ENCODE results near the gene MKLN1. TPM values are rescaled to one million over a fixed set of nuclear protein-coding genes. Genes with fewer than 3 reads are reported as not detected.

MKLN1 gene
- total and polyA plus RNA-seq, 2 of the 13 experiments (the other 11 are each of a cell fraction or from before 2014, with no cell fraction given) = 33.6 to 43.5 TPM

GRCh38 chr7:131480384-131481315 is 153.0 kb downstream of the MKLN1 start:
- in situ Hi-C loops (cut with HindIII; ENCODE audit: extremely low pct_ligation_motif_present, low pct_unique_long_range_greater_than_20kb) = no loop called here
- POLR2A ChIA-PET = no interaction called here
- TF ChIP-seq POGZ (CRISPR knock-in tag; IDR thresholded peaks at IDR 0.05) (peak; percentile 23; the same call in 1 of the 2 replicates), ZNF136 (CRISPR knock-in tag; IDR thresholded peaks at IDR 0.05; ENCODE audit: low read depth) (no peak), BCL6 (CRISPR knock-in tag; IDR thresholded peaks at IDR 0.05) (peak; percentile 15; the same call in 1 of the 2 replicates), ZBTB26 (CRISPR knock-in tag; IDR thresholded peaks at IDR 0.05; ENCODE audit: borderline replicate concordance) (peak; percentile 97), MZF1 (CRISPR knock-in tag; IDR thresholded peaks at IDR 0.05; ENCODE audit: borderline replicate concordance) (no peak), ZNF572 (CRISPR knock-in tag; IDR thresholded peaks at IDR 0.05) (no peak), ZNF747 (CRISPR knock-in tag; IDR thresholded peaks at IDR 0.05; ENCODE audit: borderline replicate concordance) (no peak), NFIC (IDR thresholded peaks at IDR 0.05; ENCODE audit: low read length) (no peak), ZSCAN29 (CRISPR knock-in tag; conservative IDR thresholded peaks at IDR 0.05) (no peak), ELF3 (CRISPR knock-in tag; IDR thresholded peaks at IDR 0.05) (no peak), ARNT2 (CRISPR knock-in tag; IDR thresholded peaks at IDR 0.05; ENCODE audit: low read depth) (no peak), MAFK (conservative IDR thresholded peaks at IDR 0.05 in 1 of 2, IDR thresholded peaks at IDR 0.05 in 1 of 2; ENCODE audit: low read length in 2 of 2) (peak; percentile 56 to 75; a peak in 3 of 4 replicates), FOXP4 (CRISPR knock-in tag; IDR thresholded peaks at IDR 0.05) (no peak), GATA4 (IDR thresholded peaks at IDR 0.05; ENCODE audit: borderline replicate concordance, low read depth) (no peak), BHLHE40 (IDR thresholded peaks at IDR 0.05; ENCODE audit: low read length) (peak; percentile 81), MAFF (IDR thresholded peaks at IDR 0.05; ENCODE audit: low read depth, low read length) (peak; percentile 62), MED8 (CRISPR knock-in tag; IDR thresholded peaks at IDR 0.05; ENCODE audit: insufficient replicate concordance) (no peak), MTA3 (CRISPR knock-in tag; IDR thresholded peaks at IDR 0.05) (no peak), KLF13 (CRISPR knock-in tag; IDR thresholded peaks at IDR 0.05) (no peak)

More at GRCh38 chr7:131480384-131481315, 153.0 kb downstream of the MKLN1 start:
- Histone ChIP-seq H3K4me1 (ENCODE audit: insufficient read depth, low read length) (peaks cover 15% of the 10 kb centered on the region), H3K9ac (ENCODE audit: insufficient read depth, low read depth, low read length) (no peak overlapping the region), H3K4me2 (ENCODE audit: low read depth, low read length) (no peak overlapping the region), H3K4me3 (replicated peaks in 1 of 3; ENCODE audit: insufficient read depth in 1 of 3, low read depth in 2 of 3, low read length in 3 of 3) (no peak overlapping the region), H3K79me2 (ENCODE audit: insufficient read depth, low read length) (no peaks in the 10 kb centered on the region), H2AFZ (ENCODE audit: low read length) (no peak overlapping the region), H4K20me1 (ENCODE audit: insufficient read depth, low read length) (0 out of 2 replicates have a peak, but pooled peaks cover 7% of the 10 kb centered on the region), H3K27me3 (ENCODE audit: control insufficient read depth in 1 of 2, insufficient read depth in 2 of 2, low read length in 2 of 2) (no peaks in the 10 kb centered on the region), H3K9me3 (ENCODE audit: low read length) (no peaks in the 10 kb centered on the region), H3K36me3 (replicated peaks in 1 of 2; ENCODE audit: control insufficient read depth in 1 of 2, insufficient read depth in 2 of 2, low read length in 2 of 2) (peaks cover 5 to 11% of the 10 kb centered on the region in 2 experiments; a peak in 3 of 5 replicates), H3K27ac (ENCODE audit: extremely low read length, insufficient read depth, low read length) (no peak overlapping the region)
- BruUV-seq (replicated peaks) = no TSS peak
- intact Hi-C loops (cut with micrococcal nuclease; ENCODE audit: unreplicated experiment) = no loop called here
- ATAC-seq (peak; percentile 89), FAIRE-seq (peak; percentile 30), DNase-seq (ENCODE audit: low spot score) (peak; percentile 47)
- WGBS (ENCODE audit: low lambda C conversion rate) = 17% methylated on average over 4 of the region's 4 CpGs
- CTCF ChIA-PET (ENCODE audit: low intra/inter-chr PET ratio, low total read pairs) = no interaction called here

All from HepG2 (cell line).